RWPE1 (cell line): ENCODE measurements around the gene S1PR2.

Experiments
- CTCF ChIA-PET: fragments of 350-600 bp; sonication (Branson Sonifier 250); formaldehyde crosslinking; extraction: SDS; loops from one replicate; lab custom pipeline; 2021; lab: Yijun Ruan, JAX
- POLR2A ChIA-PET: fragments of 400-600 bp; formaldehyde crosslinking; extraction: SDS; loops from one replicate; lab custom pipeline; 2020; ENCODE audit warnings: antibody characterized with exemption; ENCODE audit not compliant: low non-redundant PET; lab: Yijun Ruan, JAX
- DNase-seq: peaks from one replicate; pipeline ENCODE4 v3.0.0; 2012; ENCODE audit warnings: low spot score
- H3K27ac ChIP-seq: fragments of 450-650 bp; 2 replicates; pipeline ENCODE4 v1.5.1; 2017
- CTCF ChIP-seq: fragments of 450-650 bp; conservative IDR thresholded peaks from 2 replicates; pipeline ENCODE4 v1.5.1; 2017; ENCODE audit warnings: low read depth, mild to moderate bottlenecking

The S1PR2 gene

GRCh38 chr19:10222201-10222890, 8.8 kb downstream of the S1PR2 start:
- CTCF ChIA-PET = no interaction called here

GRCh38 chr19:10220695-10221094, 10.4 kb downstream of the S1PR2 start:
- ChIA-PET POLR2A (no interaction called here), CTCF (interaction anchor here (0.8 to 1.3 kb wide), 3 partner anchors 8 to 29 kb away, joined by 4 to 6 read pairs (median 4); no protein-coding TSS in a partner anchor)
- TF ChIP-seq CTCF = no peak
- H3K27ac ChIP-seq = no peak overlapping the region
- no peak for DNase-seq

More at GRCh38 chr19:10222201-10222890, 8.8 kb downstream of the S1PR2 start:
- H3K27ac ChIP-seq = no peak overlapping the region
- DNase-seq = no peak
- TF ChIP-seq CTCF = no peak
- POLR2A ChIA-PET = no interaction called here

GRCh38 chr19:10219678-10220077, 11.5 kb downstream of the S1PR2 start:
- POLR2A ChIA-PET = no interaction called here
- no peak overlapping the region for H3K27ac ChIP-seq
- no peak for TF ChIP-seq CTCF
- CTCF ChIA-PET = interaction anchor here (0.6 to 1.3 kb wide), 4 partner anchors 9 to 632 kb away, joined by 3 to 6 read pairs (median 4); no protein-coding TSS in a partner anchor
- DNase-seq = no peak

DNA sequence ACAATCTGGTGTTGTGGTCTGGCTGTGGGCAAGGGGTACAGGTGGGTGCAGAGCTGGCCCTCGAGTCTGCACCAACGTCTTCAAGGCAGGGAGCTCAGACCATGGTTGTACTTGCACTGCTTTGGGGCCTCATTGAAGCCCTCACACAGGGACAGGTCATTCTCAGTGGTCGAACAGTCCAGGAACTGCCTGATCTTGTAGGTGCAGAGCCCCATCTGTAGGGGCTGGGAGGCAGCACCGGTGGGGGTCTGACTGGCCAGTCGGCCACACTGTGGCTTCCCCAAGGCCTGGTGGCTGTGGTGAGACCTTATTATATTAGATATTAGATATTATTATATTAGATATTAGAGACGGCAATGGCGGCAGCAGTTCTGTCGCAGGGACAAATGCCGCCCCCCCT, 14.0 kb downstream of the S1PR2 start:
- CTCF ChIA-PET = no interaction called here
- DNase-seq = no peak

DNA sequence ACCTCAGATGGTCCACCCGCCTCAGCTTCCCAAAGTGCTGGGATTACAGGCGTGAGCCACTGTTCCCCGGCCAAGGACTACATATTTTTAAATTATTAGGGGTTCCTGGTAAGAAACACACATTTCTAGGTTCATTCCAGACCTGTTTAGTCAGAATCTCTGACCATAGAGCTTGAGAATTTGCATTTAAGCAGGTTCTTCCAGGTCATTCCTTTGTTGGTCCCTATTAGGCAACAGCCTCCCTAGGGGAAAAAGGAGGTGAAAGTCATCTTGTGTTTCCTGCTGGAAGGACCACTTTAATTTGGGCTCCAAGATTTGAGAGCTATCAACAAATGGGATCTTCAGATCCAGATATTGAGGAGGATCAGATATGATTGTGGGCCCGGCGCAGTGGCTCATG, 16.3 kb downstream of the S1PR2 start:
- no peak for TF ChIP-seq CTCF
- no peak overlapping the region for H3K27ac ChIP-seq
- peak; percentile 55 for DNase-seq
- POLR2A ChIA-PET = interaction anchor here (0.6 kb wide), 1 partner anchor 93 kb away, joined by 5 read pairs; no protein-coding TSS in a partner anchor
- CTCF ChIA-PET = interaction anchor here (1.3 kb wide), 1 partner anchor 36 kb away, joined by 3 read pairs; no protein-coding TSS in a partner anchor

More for the DNA sequence above, 14.0 kb downstream of the S1PR2 start:
- no peak overlapping the region for H3K27ac ChIP-seq
- POLR2A ChIA-PET = no interaction called here
- TF ChIP-seq CTCF = no peak

GRCh38 chr19:10211691-10212090, 19.4 kb downstream of the S1PR2 start:
- POLR2A ChIA-PET = no interaction called here
- H3K27ac ChIP-seq = no peak overlapping the region
- TF ChIP-seq CTCF = no peak
- no peak for DNase-seq
- CTCF ChIA-PET = interaction anchor here (0.6 kb wide), 1 partner anchor 39 kb away, joined by 7 read pairs; no protein-coding TSS in a partner anchor
